HepG2 (cell line): Measurements from ENCODE around the gene WBP1. TPM values are rescaled to one million over a fixed set of nuclear protein-coding genes. Genes with fewer than 3 reads are reported as not detected.

Experiments
- ARID3A ChIP-seq: IDR thresholded peaks from 2 replicates; pipeline ENCODE4 v1.6.1; 2012; ENCODE audit warnings: low read depth, low read length, improper control_type of control experiment
- ARID4A ChIP-seq: sonication (generic); formaldehyde crosslinking; IDR thresholded peaks from 2 replicates; pipeline ENCODE4 v1.5.0; 2020; ENCODE audit warnings: mild to moderate bottlenecking, missing genetic modification reagents, borderline replicate concordance
- CBX1 ChIP-seq: IDR thresholded peaks from one replicate; pipeline ENCODE4 v1.6.1; 2016; ENCODE audit warnings: antibody characterized with exemption, low read depth
- FIP1L1 ChIP-seq: fragments of 200-400 bp; formaldehyde crosslinking; IDR thresholded peaks from 2 replicates; pipeline ENCODE4 v1.6.1; 2018; ENCODE audit warnings: low read depth, mild to moderate bottlenecking, low read length, moderate library complexity, borderline replicate concordance; ENCODE audit not compliant: insufficient read depth
- HNF1A ChIP-seq, 2 experiments: sonication (generic) in 1 of 2; formaldehyde crosslinking in 1 of 2; IDR thresholded peaks; 2 replicates each; pipeline versions ENCODE4 v1.4.0 to v1.6.1; 2016 to 2020; ENCODE audit warnings: borderline replicate concordance in 1 of 2, low read depth in 1 of 2, mild to moderate bottlenecking in 1 of 2, missing genetic modification reagents in 1 of 2
- HOXA5 ChIP-seq: sonication (generic); formaldehyde crosslinking; IDR thresholded peaks from 2 replicates; pipeline ENCODE4 v1.4.0; 2020; ENCODE audit warnings: missing genetic modification reagents
- KDM4B ChIP-seq: sonication (generic); formaldehyde crosslinking; IDR thresholded peaks from 2 replicates; pipeline ENCODE4 v1.4.0; 2020; ENCODE audit warnings: missing genetic modification reagents
- KLF11 ChIP-seq: IDR thresholded peaks from 2 replicates; pipeline ENCODE4 v1.6.1; 2016; ENCODE audit warnings: missing compliant biosample characterization
- MED1 ChIP-seq: sonication (generic); formaldehyde crosslinking; IDR thresholded peaks from 2 replicates; pipeline ENCODE4 v1.4.0; 2020; ENCODE audit warnings: missing genetic modification reagents
- MEIS1 ChIP-seq: sonication (generic); formaldehyde crosslinking; IDR thresholded peaks from 2 replicates; pipeline ENCODE4 v1.9.0; 2021; ENCODE audit warnings: mild to moderate bottlenecking, missing genetic modification reagents, moderate library complexity, borderline replicate concordance
- PATZ1 ChIP-seq: sonication (generic); formaldehyde crosslinking; IDR thresholded peaks from 2 replicates; pipeline ENCODE4 v1.4.0; 2020; ENCODE audit warnings: missing genetic modification reagents
- RXRA ChIP-seq: sonication (generic); formaldehyde crosslinking; IDR thresholded peaks from 2 replicates; pipeline ENCODE4 v1.5.1; 2020; ENCODE audit warnings: missing genetic modification reagents
- ZNF124 ChIP-seq: sonication (generic); formaldehyde crosslinking; IDR thresholded peaks from 2 replicates; pipeline ENCODE4 v1.4.0; 2020; ENCODE audit warnings: missing genetic modification reagents
- ZNF720 ChIP-seq: sonication (generic); formaldehyde crosslinking; IDR thresholded peaks from 2 replicates; pipeline ENCODE4 v1.4.0; 2020; ENCODE audit warnings: missing genetic modification reagents
- ZNF749 ChIP-seq: sonication (generic); formaldehyde crosslinking; IDR thresholded peaks from 2 replicates; pipeline ENCODE4 v1.8.0; 2022; ENCODE audit warnings: mild to moderate bottlenecking, missing genetic modification reagents, moderate library complexity, borderline replicate concordance
- ZSCAN22 ChIP-seq: sonication (generic); formaldehyde crosslinking; IDR thresholded peaks from 2 replicates; pipeline ENCODE4 v1.4.0; 2020; ENCODE audit warnings: mild to moderate bottlenecking, missing genetic modification reagents
- ZSCAN30 ChIP-seq: sonication (generic); formaldehyde crosslinking; IDR thresholded peaks from 2 replicates; pipeline ENCODE4 v1.5.0; 2020; ENCODE audit warnings: mild to moderate bottlenecking, missing genetic modification reagents
- polyA plus RNA-seq, 8 experiments: library from polyadenylated mRNA; depleted of rRNA in 3 of 8; stranded (reverse) in 7 of 8; unstranded in 1 of 8; fragments of >200 nt; fragmentation: Illumina TruSeq in 4 of 8; extraction: Trizol in 4 of 8; gene quantifications; 2 replicates each; pipeline versions ENCODE4 v1.2.1 to v1.2.3, GENCODE V29; 2011 to 2016; ENCODE audit warnings: low read depth in 4 of 8, missing spikeins in 1 of 8, mixed read lengths in 1 of 8; ENCODE audit not compliant: insufficient read depth in 1 of 8
- total RNA-seq, 5 experiments: library from RNA; depleted of rRNA; stranded (reverse); fragments of >200 nt; fragmentation: Illumina TruSeq; extraction: Trizol; gene quantifications; 2 replicates each; pipeline ENCODE4 v1.2.3, GENCODE V29; 2016; ENCODE audit warnings: low read depth in 1 of 5

The WBP1 gene
- total and polyA plus RNA-seq, 2 of the 13 experiments (the other 11 are each of a cell fraction or from before 2014, with no cell fraction given), result 38.8 to 85.7 TPM

- peak; percentile 8; the same call in 1 of the 2 replicates for TF ChIP-seq HNF1A (IDR thresholded peaks at IDR 0.05; ENCODE audit: low read depth)
- no peak for TF ChIP-seq HNF1A (CRISPR knock-in tag; IDR thresholded peaks at IDR 0.05; ENCODE audit: borderline replicate concordance)
- TF ChIP-seq MED1, result peak; percentile 25; the same call in 1 of the 2 replicates
- no peak for TF ChIP-seq KLF11 (CRISPR knock-in tag)
- TF ChIP-seq FIP1L1, result 0 out of 2 replicates have a peak, but pooled peaks have one; percentile 61
- peak; percentile 63 for TF ChIP-seq ARID4A
- no peak for TF ChIP-seq ZNF749 (CRISPR knock-in tag)
- TF ChIP-seq CBX1, result no peak
- TF ChIP-seq ZNF124 (CRISPR knock-in tag), result no peak
- no peak for TF ChIP-seq KDM4B (CRISPR knock-in tag)
- no peak for TF ChIP-seq PATZ1 (CRISPR knock-in tag)
- TF ChIP-seq HOXA5 (CRISPR knock-in tag), result no peak; the same call in 1 of the 2 replicates
- TF ChIP-seq RXRA (CRISPR knock-in tag), result peak; percentile 67; the same call in 1 of the 2 replicates
- TF ChIP-seq MEIS1 (CRISPR knock-in tag), result no peak
- no peak for TF ChIP-seq ZSCAN22
- no peak for TF ChIP-seq ZSCAN30
- no peak for TF ChIP-seq ARID3A
- TF ChIP-seq ZNF720 (CRISPR knock-in tag), result no peak
Observed at GRCh38 chr2:74413001-74413698, 45.1 kb upstream of the WBP1 start (continued).
